Measurements from ENCODE around the gene SLC19A3. TPM values are rescaled to one million over a fixed set of nuclear protein-coding genes. Genes with fewer than 3 reads are reported as not detected.
"Not testable (repeated sequence)": the region's sequence is repeated elsewhere in the genome, so short reads cannot be mapped to it uniquely, and the experiment has no call there.

The SLC19A3 gene
- total RNA-seq = 0.07 and 0.25 TPM in 2 replicates

DNA sequence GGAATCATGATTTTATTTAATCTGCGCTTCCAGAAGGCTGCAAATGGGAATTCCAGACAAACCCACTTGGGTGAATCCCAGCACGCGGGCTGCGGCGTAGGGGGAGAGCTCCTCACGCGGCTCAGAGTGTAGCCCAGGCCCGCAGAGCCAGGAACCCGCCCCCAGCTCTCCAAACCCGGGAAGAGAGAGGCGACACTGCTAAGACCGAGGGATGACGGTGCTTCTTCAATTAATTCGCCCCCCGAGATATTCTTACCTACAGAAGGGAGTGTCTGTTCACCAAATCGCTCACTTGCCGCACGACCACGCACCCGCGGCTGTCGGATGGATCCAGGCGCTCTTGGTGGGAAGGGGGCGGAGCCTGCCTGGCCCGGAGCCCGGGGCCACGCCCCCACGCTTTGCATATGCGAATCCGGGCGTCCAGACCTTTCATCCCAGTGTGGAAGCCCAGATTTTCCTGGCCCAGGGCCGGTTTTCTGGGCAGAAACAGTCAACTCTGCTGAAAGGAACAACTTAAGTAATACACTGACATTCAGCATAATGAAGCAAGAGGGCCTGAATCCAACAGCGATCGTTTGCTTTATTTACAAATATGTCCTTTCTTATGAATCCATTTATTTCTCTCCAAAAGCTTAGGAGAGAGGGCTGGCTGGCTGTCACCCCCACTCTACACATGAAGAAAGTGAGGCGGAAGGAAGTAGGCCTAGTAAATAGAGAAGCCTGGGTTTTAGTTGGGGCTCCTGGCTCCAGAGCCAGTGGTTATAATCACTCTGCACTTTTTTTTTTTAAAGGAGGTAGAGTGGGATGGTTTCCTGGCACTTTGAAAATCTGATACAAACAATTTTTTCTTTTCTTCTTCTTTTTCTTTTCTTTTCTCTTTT lies at the start of gene SLC19A3:
TSS of gene SLC19A3 (minus strand) at position 342 of the 881 bp plus-strand sequence. CDS start 15,710 bp downstream, outside the sequence.
- DNase-seq (ENCODE audit: low read depth) = peak; percentile 34
- Histone ChIP-seq H3K27me3 (ENCODE audit: control insufficient read depth, insufficient read depth, low read length) (no peaks in the 10 kb centered on the region), H3K36me3 (ENCODE audit: control insufficient read depth, insufficient read depth, low read length) (no peaks in the 10 kb centered on the region), H3K4me3 (ENCODE audit: low read depth, low read length) (peak within 1 kb of the TSS; percentile 38)
- TF ChIP-seq, protein P1, sequence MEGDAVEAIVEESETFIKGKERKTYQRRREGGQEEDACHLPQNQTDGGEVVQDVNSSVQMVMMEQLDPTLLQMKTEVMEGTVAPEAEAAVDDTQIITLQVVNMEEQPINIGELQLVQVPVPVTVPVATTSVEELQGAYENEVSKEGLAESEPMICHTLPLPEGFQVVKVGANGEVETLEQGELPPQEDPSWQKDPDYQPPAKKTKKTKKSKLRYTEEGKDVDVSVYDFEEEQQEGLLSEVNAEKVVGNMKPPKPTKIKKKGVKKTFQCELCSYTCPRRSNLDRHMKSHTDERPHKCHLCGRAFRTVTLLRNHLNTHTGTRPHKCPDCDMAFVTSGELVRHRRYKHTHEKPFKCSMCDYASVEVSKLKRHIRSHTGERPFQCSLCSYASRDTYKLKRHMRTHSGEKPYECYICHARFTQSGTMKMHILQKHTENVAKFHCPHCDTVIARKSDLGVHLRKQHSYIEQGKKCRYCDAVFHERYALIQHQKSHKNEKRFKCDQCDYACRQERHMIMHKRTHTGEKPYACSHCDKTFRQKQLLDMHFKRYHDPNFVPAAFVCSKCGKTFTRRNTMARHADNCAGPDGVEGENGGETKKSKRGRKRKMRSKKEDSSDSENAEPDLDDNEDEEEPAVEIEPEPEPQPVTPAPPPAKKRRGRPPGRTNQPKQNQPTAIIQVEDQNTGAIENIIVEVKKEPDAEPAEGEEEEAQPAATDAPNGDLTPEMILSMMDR (IDR thresholded peaks at IDR 0.05; ENCODE audit: insufficient read depth, low read length, poor library complexity, severe bottlenecking) = no peak

DNA sequence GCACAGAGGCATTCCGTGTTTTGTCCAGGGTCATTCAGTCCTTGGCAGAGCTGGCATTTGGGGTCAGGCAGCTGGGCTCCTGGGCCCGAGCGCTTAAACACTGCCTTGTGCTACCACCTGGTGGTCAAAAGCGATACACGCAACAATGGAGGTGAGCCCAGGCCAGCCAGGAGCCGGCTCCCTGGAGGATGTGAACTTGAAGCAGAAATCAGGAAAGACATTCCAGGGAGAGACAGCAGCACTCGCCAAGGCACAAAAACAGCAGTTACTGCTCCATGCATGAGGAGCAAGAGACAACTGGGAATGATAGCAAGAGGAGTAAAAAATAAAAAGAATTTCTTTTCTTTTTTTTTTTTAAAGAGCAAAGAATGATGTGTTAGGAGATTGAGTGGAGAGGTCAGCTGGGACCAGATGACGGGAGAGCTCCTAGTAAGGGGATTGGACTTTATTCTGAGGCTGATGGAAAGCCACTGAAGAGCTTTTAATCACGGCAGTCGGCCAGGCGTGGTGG lies 48.6 kb upstream of the SLC19A3 start:
- H3K27me3 ChIP-seq (ENCODE audit: control insufficient read depth, insufficient read depth, low read length) = no peaks in the 10 kb centered on the region
- no peak overlapping the region for H3K4me3 ChIP-seq (ENCODE audit: low read depth, low read length)
- H3K36me3 ChIP-seq (ENCODE audit: control insufficient read depth, insufficient read depth, low read length) = no peaks in the 10 kb centered on the region
- TF ChIP-seq, protein P1 (IDR thresholded peaks at IDR 0.05; ENCODE audit: insufficient read depth, low read length, poor library complexity, severe bottlenecking) = peak; percentile 83
- DNase-seq (ENCODE audit: low read depth) = no peak

DNA sequence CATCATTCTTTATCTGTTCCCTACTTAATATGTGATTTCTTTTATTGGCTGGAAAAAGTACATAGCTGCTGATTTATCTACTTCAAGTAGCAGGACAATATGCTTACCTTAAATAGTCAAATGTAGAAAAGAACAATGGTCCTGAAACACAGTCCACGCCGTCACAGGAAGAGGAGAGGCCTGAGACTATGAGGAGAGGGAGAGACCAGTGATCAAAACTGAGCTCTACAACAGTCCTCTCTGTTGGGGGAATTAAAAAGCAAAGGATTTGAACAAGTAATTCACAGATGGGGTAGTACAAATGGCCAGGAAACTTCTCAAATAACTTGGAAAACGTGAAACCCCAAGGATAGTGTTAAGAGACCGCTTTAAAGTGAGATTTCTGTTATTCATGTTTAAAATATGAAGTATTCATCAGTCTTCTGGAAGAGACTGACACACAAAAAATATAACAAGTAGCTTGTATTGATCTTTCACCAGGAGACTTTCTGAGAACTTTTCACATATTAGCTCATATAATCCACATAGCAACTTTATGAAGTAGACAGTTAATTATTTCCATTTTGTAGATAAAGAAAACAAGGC lies 48.1 kb upstream of the SLC19A3 start:
- TF ChIP-seq, protein P1 (IDR thresholded peaks at IDR 0.05; ENCODE audit: insufficient read depth, low read length, poor library complexity, severe bottlenecking) = no peak
- no peak overlapping the region for H3K4me3 ChIP-seq (ENCODE audit: low read depth, low read length)
- DNase-seq (ENCODE audit: low read depth) = no peak
- H3K36me3 ChIP-seq (ENCODE audit: control insufficient read depth, insufficient read depth, low read length) = no peaks in the 10 kb centered on the region
- H3K27me3 ChIP-seq (ENCODE audit: control insufficient read depth, insufficient read depth, low read length) = no peaks in the 10 kb centered on the region

DNA sequence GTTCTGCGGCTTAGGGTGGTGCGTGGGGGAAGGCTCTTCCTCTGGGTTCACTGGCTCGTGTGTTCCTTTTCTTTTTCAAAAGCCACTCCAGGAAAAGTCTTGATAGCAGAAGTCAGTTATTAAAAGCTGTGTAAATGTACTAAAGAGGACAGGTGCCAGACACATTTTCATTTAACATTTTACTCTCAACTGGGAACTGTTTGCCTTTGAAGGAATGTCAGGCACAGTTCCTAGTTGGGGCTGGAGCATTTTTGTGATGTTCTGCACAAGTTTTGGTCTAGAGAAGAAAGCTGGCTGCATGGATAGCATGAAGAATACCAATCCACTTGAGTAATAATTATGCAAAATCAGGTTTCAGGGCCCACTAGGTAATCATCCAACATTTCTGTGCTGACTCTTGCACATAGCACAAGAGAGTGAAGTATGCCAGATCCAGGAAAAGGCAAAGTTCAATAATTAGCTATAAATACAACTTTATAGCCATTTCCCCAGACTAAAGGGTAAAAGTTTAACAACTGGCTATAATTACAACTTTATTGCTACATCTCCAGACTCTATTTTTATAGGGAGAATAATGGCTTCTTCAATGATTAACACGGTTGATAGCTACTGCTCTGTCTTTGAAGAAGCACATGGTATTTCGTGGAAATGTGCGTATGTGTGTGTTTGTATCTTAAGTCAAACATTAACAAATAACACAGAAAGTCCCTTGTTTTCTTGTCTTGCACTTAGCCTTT lies 44.1 kb upstream of the SLC19A3 start:
- Histone ChIP-seq H3K27me3 (ENCODE audit: control insufficient read depth, insufficient read depth, low read length) (no peaks in the 10 kb centered on the region), H3K36me3 (ENCODE audit: control insufficient read depth, insufficient read depth, low read length) (no peaks in the 10 kb centered on the region), H3K4me3 (ENCODE audit: low read depth, low read length) (no peak overlapping the region)
- peak; percentile 94 for DNase-seq (ENCODE audit: low read depth)
- TF ChIP-seq, protein P1 (IDR thresholded peaks at IDR 0.05; ENCODE audit: insufficient read depth, low read length, poor library complexity, severe bottlenecking) = no peak

DNA sequence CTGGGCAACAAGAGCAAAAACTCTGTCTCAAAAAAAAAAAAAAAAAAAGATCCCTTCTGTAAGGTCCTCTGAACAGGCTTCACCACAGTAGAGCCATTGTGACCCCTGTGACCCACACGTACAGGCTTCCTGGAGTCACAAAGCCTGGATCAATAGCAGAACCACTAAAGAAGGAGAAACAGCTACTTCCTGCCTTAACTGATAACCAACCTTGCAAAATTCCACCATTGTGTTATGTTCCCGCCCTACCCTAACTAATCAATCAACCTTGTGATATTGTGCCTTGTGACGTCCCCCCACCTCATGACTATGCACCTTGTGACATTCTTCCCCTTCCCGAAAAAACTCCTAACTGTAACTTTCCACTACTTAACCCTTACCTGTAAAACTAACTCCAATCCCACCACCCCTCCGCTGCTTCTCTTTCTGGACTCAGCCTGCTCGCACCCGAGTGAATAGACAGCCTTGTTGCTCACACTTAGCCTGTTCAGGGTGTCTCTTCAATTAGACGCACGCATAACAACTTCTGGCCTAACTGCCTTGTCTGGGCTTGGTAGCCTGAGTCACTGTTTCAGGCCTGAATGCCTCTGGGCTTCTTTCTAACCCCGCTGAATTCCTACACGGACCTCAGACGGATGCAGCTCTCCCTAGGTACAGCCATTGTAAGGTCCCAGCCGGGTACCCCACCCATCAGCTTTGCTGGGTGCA lies 41.7 kb upstream of the SLC19A3 start:
- H3K36me3 ChIP-seq (ENCODE audit: control insufficient read depth, insufficient read depth, low read length) = no peaks in the 10 kb centered on the region
- DNase-seq (ENCODE audit: low read depth) = peak; percentile 86
- TF ChIP-seq, protein P1 (IDR thresholded peaks at IDR 0.05; ENCODE audit: insufficient read depth, low read length, poor library complexity, severe bottlenecking) = no peak

DNA sequence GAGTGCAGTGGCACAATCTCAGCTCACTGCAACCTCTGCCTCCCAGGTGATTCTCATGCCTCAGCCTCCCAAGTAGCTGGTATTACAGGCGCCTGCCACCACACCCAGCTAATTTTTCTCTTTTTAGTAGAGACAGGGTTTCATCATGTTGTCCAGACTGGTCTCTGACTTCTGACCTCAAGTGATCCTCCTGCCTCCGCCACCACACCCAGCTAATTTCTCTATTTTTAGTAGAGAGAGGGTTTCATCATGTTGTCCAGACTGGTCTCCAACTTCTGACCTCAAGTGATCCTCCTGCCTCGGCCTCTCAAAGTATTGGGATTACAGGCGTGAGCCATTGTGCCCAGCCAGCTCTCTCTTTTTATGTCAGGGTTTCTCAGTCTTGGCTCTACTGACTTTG lies 38.4 kb upstream of the SLC19A3 start:
- not testable (repeated sequence) for H3K4me3 ChIP-seq (ENCODE audit: low read depth, low read length); H3K27me3 ChIP-seq (ENCODE audit: control insufficient read depth, insufficient read depth, low read length); DNase-seq (ENCODE audit: low read depth); H3K36me3 ChIP-seq (ENCODE audit: control insufficient read depth, insufficient read depth, low read length)

More for the DNA sequence above, 41.7 kb upstream of the SLC19A3 start:
- H3K4me3 ChIP-seq (ENCODE audit: low read depth, low read length) = no peak overlapping the region
- no peaks in the 10 kb centered on the region for H3K27me3 ChIP-seq (ENCODE audit: control insufficient read depth, insufficient read depth, low read length)
